HG02759 (cell line): Measurements from ENCODE around the gene GNA14.
"Not testable (repeated sequence)": the region's sequence is repeated elsewhere in the genome, so short reads cannot be mapped to it uniquely, and the experiment has no call there.

Experiments used
- ATAC-seq: cut with Tn5 transposase; IDR thresholded peaks from one replicate; pipeline ENCODE4 v1.9.1; 2021; ENCODE audit warnings: mild to moderate bottlenecking, moderate library complexity; ENCODE audit not compliant: unreplicated experiment

GNA14 gene

DNA sequence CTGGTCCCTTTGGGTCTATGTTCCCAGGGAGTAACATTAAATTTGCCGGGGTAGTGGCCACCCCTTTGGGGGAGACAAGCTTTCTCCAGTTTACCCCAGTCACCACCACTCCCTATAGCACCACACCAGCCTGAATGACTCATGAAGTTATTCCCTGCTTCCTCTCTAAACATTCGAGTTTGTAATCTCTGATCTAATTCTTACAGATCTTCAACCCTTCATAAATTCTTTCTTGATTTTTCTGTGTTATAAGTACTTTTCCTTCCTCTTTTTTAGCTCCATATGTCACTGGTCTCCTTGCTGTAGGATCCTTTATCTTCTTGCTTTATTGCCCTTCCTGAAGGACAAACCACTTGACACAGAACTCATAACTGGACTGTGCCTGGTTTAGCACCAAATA is 55.6 kb downstream of the GNA14 start:
- ATAC-seq, result no peak

DNA sequence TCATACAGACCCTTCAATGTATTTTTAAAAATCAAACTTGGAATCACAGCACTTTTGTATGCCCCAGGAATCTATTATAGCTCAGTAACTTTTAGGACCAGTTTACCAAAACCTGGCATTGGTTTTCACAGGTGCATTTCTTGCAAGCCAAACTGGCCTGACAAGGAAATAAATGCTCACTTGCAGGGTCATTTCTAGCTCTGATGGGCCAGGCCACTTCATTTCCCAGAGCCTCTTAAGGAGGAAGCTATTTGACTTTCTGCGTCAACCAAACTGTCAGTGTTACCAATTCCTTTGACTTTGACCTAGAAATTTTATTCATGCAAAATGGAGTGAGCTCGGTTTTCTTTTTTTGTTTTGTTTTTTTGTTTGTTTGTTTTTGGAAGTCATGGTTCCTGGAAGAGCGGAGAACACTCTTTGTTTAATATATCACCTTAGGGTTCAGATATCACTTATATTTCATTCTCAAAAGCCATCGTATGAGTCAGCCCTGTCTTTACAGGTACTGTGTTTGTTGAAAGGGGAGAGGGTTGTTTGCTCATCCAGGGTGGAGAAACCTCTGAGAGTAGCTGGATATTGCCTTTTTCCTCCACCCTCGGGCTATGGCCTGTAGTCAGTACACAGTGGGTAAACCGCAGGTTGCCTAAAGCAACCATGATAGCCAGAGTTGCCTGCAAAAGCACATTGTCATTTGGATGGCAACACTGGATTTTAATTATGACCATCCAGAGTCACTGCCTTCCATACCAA is 58.9 kb downstream of the GNA14 start:
- no peak for ATAC-seq

DNA sequence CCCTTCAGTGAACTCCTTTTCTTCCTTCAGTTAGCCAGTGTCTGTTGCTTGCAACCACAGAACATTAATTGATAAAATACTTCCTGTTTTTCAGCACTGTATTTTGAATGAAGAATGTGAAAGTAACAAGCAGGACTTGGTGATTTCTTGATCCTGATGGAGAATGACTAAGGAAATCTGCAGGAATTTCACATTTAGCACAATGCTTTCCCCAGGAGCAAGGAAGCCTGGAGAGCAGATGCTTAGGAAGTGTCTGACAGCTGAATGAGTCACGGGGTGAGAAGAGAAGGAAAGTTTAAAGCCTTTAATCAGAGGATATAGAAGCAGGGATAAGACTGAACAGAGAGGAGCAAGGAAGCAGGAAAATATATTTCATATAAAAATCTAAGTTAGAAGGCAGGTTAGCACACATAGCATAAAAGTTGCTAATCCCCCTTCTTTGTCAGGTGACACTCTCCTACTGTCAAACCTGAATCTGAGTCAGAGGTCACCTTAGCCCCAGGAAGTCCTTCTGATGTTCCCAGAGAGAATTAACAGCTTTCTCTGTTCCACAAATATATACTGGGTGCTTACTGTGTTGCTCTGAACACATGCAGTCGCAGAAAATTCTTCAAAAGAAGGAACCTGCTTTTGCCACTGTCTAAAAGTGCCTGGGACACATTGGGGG is 59.7 kb downstream of the GNA14 start:
- ATAC-seq, result no peak

DNA sequence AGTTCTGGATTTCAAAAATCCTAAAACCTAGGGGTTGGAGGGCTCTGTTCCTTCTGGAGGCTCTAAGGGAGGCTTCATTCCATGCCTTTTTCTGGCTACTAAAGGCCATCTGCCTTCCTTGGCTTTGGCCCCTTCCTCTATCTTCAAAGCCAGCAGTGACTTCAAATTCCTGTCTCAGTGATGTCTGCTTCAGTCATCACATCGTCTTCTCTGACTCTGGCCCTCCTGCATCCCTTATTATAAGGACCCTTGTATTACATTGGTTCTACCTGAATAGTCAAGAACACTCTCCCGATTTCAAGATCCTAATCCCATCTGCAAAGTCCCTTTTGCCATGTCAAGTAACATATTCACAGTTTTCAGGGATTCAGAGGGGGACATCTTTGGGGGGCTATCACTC is 60.3 kb downstream of the GNA14 start:
- no peak for ATAC-seq

DNA sequence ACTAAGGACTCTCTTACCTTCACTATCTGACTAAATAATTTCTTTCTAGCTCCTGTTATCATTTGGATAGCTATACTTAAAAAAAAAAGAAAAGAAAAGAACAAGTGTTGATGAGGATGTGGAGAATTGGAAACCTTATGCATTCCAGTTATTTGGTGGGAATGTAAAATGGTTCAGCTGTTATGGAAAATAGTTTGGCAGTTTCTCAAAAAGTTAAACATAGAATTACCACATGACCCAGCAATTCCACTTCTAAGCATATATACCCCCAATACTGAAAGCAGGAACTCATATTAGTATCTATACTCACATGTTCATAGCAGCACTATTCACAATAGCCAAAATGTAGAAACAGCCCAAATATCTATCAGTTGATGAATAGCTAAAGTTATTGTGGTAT is 61.1 kb downstream of the GNA14 start:
- ATAC-seq, result no peak

DNA sequence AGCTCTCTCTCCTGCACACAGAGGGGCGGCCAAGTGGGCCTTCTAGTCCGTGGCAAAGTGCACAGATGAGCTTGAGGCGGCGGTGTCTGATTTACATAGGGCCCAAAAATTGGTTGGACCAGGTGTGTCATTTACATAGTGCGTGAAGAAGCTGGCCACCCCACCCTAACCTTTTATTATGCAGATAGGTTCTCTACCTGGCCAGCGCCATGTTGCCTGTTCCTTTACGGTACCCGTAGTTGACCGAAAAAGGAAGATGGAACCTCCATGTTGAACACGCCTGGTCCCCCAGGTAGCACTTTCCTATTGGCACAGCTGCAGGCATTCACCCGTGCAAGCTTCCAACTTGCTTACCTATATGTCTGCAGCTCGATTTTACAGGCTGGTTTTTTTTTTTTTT is 61.5 kb downstream of the GNA14 start:
- ATAC-seq, result no peak

DNA sequence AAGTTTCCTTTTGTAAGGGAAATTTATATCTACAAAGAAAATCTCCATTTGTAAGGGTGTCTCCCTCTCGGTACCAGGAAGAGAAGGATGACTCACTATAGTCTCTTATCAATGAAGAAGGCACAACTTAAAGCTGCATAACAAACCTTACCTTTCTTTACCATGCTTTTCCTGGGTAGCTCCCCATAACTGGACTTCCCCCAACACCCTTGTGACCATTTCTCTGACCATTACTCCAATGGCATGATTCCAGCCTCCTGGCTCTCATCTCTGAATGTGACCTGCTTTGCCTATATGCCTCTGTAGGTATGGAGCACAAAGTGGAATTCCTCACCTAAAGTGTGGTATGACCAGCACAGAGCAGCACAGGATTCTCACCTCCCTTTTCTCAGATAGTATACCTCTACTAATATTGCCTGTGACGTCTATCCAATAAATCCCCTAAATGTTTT is 62.8 kb downstream of the GNA14 start:
- no peak for ATAC-seq

DNA sequence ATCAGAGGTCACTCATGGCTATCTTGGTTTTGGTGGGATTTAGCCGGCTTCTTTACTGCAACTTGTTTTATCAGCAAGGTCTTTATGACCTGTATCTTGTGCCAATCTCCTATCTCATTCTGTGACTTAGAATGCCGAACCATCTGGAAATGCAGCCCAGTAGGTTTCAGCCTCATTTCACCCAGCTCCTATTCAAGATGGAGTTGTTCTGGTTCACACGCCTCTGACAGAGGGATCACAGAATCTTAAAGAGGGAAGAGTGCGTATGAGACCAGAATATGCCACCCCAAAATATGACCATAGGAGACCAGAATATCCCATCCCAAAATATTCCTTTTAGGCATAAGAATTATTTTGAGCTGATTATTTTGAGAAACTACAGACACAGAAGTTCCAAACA is 63.2 kb downstream of the GNA14 start:
- ATAC-seq, result not testable (repeated sequence)

DNA sequence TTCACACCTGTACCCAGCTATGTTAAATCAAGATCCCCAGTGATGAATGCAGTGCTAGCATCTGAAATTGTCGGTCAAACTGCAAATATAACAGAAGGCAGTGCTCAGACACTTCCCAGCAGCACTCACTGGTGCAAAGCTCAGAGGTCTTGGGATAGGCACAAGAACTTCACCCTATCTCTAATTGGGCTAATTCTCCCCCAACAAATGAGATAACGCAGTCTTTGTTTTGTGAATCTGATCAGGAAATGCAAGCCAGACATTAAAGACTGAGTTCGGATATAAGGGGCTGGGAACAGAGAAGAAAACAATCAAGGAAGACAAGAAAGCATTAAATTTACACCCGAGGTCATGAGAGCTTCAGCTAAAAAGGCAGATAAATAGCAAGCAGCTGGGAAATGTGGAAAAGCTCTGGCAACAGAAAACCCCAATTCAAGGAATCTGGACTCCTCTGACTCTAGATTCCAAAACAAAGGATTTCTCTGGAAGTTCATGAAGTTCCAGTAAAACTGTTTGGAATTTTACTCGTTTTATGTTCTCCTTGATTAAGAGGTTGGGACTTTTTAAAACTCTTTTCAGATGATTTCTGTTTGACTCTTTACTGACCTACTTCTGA is 65.1 kb downstream of the GNA14 start:
- ATAC-seq, result no peak

DNA sequence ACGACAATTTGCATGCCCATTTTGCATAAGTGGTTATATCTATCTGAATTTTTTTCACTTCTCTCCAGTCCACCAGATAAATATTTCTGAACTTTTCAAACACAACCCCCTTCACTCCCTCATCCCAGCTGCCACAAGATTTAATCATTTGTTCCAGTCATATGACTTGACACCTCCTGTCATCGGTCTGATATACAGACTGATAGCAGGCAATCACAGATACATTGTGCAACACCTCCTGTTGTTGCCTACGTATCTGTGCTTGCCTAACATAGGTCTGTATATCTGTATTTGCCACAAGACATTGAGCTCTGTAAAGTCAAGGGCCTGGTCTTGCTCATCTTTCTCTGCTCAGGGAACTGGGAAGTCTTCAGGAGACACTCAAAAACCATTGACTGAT is 65.6 kb downstream of the GNA14 start:
- ATAC-seq, result no peak

DNA sequence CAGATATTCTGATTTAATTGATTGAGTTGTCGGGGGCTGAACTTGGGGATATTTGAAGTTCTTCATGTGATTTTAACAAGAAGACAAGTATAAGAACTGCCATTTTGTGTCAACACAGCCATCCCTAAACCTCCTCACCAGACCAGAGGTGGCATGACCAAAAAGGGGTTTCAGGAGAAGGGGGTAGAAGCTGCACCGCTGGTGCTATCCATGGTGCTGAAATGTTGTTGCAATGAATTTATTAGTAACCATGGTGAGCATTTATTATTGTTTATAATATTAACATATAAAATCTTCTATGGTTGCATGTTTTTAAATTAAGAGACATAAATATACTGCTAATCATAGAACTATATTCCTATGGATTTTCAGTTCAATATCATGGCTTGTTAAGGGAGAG is 72.3 kb downstream of the GNA14 start:
- ATAC-seq, result no peak

DNA sequence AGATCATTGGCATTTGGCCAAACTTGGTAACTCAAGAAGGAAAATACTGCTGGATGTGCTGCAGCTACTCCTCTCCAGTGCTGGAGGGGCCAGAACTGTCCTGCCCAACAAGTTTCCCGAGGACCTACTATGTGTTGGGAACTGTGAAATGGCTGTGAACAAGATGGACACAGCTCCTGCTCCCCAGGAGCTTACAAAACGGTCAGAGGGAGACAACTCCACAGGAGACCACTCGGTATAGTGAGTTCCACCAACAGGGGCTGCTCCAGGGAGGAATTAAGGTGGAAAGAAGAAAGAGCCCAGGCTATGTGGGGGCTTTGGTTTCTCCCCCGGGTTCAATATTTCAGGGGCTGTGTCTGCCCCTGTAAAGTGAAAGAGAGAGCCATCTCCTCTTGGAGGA is 78.8 kb downstream of the GNA14 start:
- no peak for ATAC-seq

DNA sequence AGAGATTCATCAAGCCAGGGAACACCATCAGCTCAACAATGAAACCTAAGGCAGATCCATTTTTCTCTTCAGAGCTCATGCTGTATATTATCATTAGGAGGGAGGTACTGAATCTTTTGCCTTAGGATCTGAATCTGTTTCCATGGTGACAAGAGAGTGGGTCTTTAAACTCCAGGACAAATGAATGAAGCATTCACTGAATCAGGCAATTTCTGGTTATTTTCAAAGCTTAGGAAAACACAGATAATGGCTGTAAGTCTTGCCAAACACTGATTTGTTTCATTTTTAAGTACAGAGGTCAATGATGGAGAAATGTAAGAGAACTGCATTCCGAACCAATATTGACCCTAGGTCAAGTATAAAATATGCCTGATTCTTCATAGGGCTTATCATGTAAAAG is 84.9 kb downstream of the GNA14 start:
- no peak for ATAC-seq

DNA sequence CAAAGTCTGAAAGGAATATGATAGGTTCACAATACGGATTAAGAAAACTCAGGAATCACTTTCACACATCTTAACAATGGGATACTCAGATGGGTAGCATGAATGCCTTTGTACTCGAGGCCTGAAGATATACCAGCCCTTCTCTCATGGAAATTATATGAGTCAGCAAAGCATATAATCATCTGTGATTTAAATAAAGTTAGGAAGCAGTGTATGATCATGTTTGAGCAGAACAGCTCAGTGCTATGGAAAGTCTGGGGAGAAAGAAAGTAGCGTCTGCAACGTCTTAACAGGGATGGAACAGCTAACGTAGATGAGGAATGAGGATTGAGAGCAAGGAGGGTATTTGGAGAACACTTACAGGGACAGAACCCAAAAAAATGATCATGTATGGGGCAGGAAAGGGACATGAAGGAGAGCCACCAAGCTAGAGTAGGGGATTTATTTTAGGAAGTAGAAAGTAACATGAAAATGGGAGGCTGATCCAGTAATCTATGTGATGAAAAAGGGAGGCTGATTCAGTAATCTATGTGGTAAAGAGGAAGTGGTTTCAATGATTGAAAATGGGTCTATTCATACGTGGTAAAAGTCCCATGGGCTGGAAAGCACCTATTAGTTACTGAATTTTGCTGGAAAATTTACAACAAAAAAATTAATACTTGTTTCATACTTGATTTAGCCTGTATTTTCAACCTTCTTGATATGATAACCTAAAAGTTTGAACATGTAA is 85.9 kb downstream of the GNA14 start:
- ATAC-seq, result peak; percentile 73

DNA sequence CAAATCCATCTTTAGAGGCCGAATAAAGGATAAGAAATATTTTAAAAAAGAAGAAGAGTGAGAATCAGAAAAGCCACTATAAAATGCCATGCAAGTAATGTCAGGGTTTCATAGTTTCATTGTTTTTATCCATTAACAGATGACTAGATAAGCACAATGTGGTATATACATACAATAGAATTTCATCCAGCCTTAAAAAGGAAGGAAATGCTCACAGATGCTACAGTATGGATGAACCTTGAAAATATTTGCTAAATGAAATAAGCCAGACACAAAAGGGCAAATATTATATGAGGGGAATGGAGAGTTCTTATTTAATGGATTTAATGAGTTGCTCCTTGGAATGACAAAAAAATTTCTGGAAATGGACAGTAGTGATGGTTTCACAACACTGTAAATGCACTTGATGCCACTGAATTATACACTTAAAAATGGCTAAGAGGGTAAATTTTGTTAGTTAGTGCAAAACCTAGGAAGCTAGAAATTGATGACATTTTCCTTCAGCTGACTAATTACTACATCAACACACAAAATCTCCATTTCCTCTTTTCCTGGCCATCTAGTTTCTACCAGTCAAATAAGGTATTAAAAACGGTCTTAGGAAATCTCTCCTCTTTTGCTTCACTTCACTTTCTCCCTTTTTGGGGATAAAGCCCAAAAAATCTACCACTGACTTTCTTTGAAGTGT is 86.6 kb downstream of the GNA14 start:
- peak; percentile 24 for ATAC-seq

DNA sequence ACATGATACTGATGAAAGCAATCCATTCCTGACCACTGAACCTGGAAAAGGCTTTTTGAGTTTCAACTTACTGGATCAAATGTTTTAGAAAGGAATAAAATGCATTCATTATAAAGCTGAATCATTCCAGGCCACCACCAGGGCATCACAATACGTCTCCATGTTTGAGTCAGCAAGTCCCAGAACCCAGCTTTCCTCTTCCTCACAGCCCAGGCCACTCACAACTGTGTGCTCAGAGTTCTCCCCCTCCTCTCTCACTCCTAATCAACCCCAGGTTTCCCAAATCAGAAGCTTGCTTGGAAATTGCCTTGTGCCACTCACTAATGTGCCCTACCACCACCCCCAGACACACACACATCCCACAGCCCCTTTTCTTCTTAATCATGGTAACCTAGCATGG is 91.7 kb downstream of the GNA14 start:
- ATAC-seq, result no peak

DNA sequence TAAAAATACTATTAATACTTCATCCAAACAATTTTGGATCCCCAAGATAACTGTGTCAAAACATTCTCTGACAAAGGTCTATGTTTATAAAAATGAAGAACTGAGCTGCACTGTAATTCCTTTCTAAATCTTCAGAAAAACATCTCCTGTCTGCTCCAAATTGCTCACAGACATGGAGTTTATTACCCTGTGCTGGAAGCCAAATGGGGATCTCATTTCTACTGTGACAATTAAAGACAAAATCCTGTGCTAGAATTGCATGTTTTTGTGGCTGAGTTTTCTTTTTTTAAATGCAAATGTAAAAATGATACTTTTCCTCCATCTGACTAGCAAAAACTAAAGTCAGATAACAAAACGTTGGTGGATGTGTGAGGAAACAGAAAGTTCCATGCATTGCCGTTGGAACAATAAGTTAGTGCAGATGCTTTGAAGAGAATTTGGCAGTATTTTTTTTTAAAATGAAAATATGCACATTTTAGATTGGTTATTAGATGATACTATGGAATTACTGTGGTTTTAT is 93.5 kb downstream of the GNA14 start:
- ATAC-seq, result no peak

DNA sequence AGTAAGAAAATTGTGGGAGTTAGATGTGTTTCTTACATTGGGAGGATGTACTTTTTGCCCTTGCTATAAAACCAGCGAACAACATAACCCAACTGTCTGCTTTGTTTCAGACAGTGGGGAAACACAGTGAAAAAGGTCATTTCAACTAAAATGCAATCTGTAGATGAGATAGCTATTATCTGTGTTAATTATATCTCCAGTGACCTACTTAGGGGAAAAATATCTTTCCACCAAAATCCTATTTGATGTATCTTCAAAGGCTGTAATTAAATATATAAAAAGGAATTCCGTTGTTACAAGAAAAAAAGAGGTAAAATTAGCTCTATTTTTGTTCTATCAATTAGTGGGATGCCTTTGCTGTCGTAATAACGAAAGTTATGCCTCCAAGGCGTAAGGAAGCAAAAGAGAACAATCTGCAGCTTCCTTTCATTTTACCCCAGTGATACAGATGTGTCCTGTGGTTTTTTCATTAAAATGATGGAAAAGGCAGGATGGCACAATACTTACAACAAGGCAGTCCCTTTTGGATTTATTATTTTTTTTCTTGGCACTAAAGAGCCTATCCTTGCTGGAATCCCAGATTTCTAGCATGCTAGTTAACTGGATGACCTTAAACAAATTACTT is 100.9 kb downstream of the GNA14 start:
- ATAC-seq, result no peak

DNA sequence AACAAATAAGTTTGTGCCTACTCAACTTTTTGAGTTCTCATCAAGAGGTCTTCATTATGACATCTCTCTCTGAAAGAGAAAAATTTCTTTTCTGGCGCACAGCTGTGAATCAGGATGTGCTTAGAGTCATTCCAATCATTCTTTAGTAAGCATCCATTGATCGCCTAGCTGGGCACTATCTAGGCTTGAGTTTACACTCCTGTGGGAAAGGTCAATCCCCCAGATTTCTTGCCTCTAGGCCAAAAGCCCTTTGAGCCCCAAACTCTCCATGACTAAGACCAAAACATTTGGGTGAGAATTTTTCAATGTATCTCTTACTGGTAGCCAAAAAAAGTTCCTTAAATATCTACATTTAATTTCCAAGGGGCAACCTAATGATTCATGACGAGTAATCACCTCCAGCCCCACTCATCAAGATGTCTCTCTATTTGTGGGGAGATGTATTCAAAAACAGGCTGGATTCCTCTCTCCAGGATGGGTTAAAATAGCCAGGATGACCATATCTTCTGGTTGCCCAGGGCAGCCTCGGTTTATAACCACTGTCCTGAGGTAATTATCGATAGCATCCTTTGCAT is 101.7 kb downstream of the GNA14 start:
- no peak for ATAC-seq

DNA sequence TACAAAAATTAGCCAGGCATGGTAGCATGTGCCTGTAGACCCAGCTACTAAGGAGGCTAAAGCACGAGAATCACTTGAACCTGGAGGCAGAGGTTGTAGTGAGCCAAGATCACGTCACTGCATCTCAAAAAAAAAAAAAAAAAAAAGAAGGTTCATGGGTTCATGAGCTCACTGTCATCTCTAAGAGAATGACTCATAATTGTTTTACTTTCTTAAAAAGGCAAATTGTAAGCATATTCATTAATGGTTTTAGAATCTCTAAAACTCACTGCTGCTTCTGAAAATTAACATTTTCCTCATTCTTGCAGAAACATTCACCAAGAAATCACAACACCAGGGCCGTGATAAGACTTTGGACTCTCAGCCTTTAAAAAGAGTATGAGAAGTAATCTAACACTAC is 103.6 kb downstream of the GNA14 start:
- no peak for ATAC-seq
